Measurements from ENCODE around the gene RTN4. TPM values are rescaled to one million over a fixed set of nuclear protein-coding genes. Genes with fewer than 3 reads are reported as not detected.
A peak's percentile ranks its signal among the peaks of the same experiment; 100 is the strongest.
"Not testable (repeated sequence)": the region's sequence is repeated elsewhere in the genome, so short reads cannot be mapped to it uniquely, and the experiment has no call there.

Gene RTN4
- 100 to 1,000 TPM in 2 of 3 donors, 10 to 100 TPM in 1; 75.8 to 173 (median 152) TPM for polyA plus RNA-seq

- peaks cover 72 to 83% of the 10 kb centered on the region in 2 donors for H3K4me1 Mint-ChIP-seq
Measured at GRCh38 chr2:55050100-55050994, at the start of gene RTN4. RTN4 (minus strand) TSS chr2:55050451; CDS start chr2:55050300, 151 bp downstream.

GRCh38 chr2:55099493-55099877 is 49.2 kb upstream of the RTN4 start:
- H3K36me3 Mint-ChIP-seq = no peaks in the 10 kb centered on the region

More at GRCh38 chr2:55050100-55050994, at the start of gene RTN4:
- Mint-ChIP-seq H3K27me3 (ENCODE audit: low read depth in 3 of 3) (peaks cover 6 to 13% (median 11%) of the 10 kb centered on the region in 3 donors), H3K36me3 (no peaks in the 10 kb centered on the region), H3K4me3 (peak within 1 kb of the TSS; percentile 96 to 100 (median 100)), H3K27ac (peak within 1 kb of the TSS; percentile 95 to 100 (median 99)), H3K9me3 (no peaks in the 10 kb centered on the region)
- DNase-seq = peak; percentile 97 to 98 (median 98)

GRCh38 chr2:55097461-55098410 is 47.5 kb upstream of the RTN4 start:
- Mint-ChIP-seq H3K9me3 (no peaks in the 10 kb centered on the region), H3K4me1 (no peaks in the 10 kb centered on the region), H3K4me3 (no peak overlapping the region), H3K36me3 (no peaks in the 10 kb centered on the region), H3K27ac (no peak overlapping the region), H3K27me3 (ENCODE audit: low read depth in 3 of 3) (no peaks in the 10 kb centered on the region)
- no peak for DNase-seq

More at GRCh38 chr2:55099493-55099877, 49.2 kb upstream of the RTN4 start:
- no peak overlapping the region for H3K4me3 Mint-ChIP-seq
- no peak overlapping the region for H3K27ac Mint-ChIP-seq
- H3K27me3 Mint-ChIP-seq (ENCODE audit: low read depth in 3 of 3) = peaks cover 0 to 1% (median 0%) of the 10 kb centered on the region in 3 donors
- H3K4me1 Mint-ChIP-seq = no peaks in the 10 kb centered on the region
- no peak for DNase-seq
- H3K9me3 Mint-ChIP-seq = no peaks in the 10 kb centered on the region

- Mint-ChIP-seq H3K9me3 (no peaks in the 10 kb centered on the region), H3K27ac (no peak overlapping the region), H3K4me1 (no peaks in the 10 kb centered on the region), H3K27me3 (ENCODE audit: low read depth in 3 of 3) (no peaks in the 10 kb centered on the region), H3K4me3 (no peak overlapping the region), H3K36me3 (no peaks in the 10 kb centered on the region)
- no peak for DNase-seq
Measured at GRCh38 chr2:55097082-55097460, 46.8 kb upstream of the RTN4 start.

GRCh38 chr2:55096586-55096985 is 46.3 kb upstream of the RTN4 start:
- Mint-ChIP-seq H3K4me1 (no peaks in the 10 kb centered on the region), H3K36me3 (no peaks in the 10 kb centered on the region), H3K27me3 (ENCODE audit: low read depth in 3 of 3) (no peaks in the 10 kb centered on the region), H3K4me3 (no peak overlapping the region), H3K27ac (no peak overlapping the region), H3K9me3 (no peaks in the 10 kb centered on the region)
- DNase-seq = no peak

GRCh38 chr2:55093381-55093780 is 43.1 kb upstream of the RTN4 start:
- no peak overlapping the region for H3K27ac Mint-ChIP-seq
- no peak for DNase-seq
- no peak overlapping the region for H3K4me3 Mint-ChIP-seq
- no peaks in the 10 kb centered on the region for H3K9me3 Mint-ChIP-seq
- no peaks in the 10 kb centered on the region for H3K4me1 Mint-ChIP-seq
- H3K27me3 Mint-ChIP-seq (ENCODE audit: low read depth in 3 of 3) = peaks cover 0 to 2% (median 2%) of the 10 kb centered on the region in 3 donors
- peaks cover 0 to 3% (median 0%) of the 10 kb centered on the region in 3 donors for H3K36me3 Mint-ChIP-seq

GRCh38 chr2:55092439-55092838 is 42.2 kb upstream of the RTN4 start:
- Mint-ChIP-seq H3K9me3 (no peaks in the 10 kb centered on the region), H3K36me3 (peaks cover 0 to 3% (median 0%) of the 10 kb centered on the region in 3 donors), H3K4me3 (no peak overlapping the region), H3K4me1 (no peaks in the 10 kb centered on the region), H3K27ac (no peak overlapping the region), H3K27me3 (ENCODE audit: low read depth in 3 of 3) (peaks cover 0 to 2% (median 2%) of the 10 kb centered on the region in 3 donors)
- no peak for DNase-seq

- not testable (repeated sequence) for DNase-seq; H3K27me3 Mint-ChIP-seq (ENCODE audit: low read depth in 3 of 3); H3K4me1 Mint-ChIP-seq; H3K27ac Mint-ChIP-seq; H3K36me3 Mint-ChIP-seq; H3K9me3 Mint-ChIP-seq; H3K4me3 Mint-ChIP-seq
Measured at GRCh38 chr2:55091681-55092080, 41.4 kb upstream of the RTN4 start.

- Mint-ChIP-seq H3K4me3 (no peak overlapping the region), H3K9me3 (no peaks in the 10 kb centered on the region), H3K36me3 (peaks cover 0 to 3% (median 0%) of the 10 kb centered on the region in 3 donors), H3K27me3 (ENCODE audit: low read depth in 3 of 3) (peaks cover 0 to 2% (median 2%) of the 10 kb centered on the region in 3 donors), H3K4me1 (no peaks in the 10 kb centered on the region), H3K27ac (no peak overlapping the region)
- no peak for DNase-seq
Measured at GRCh38 chr2:55090702-55091101, 40.5 kb upstream of the RTN4 start.

- peaks cover 0 to 3% (median 0%) of the 10 kb centered on the region in 3 donors for H3K36me3 Mint-ChIP-seq
- no peaks in the 10 kb centered on the region for H3K9me3 Mint-ChIP-seq
- H3K27me3 Mint-ChIP-seq (ENCODE audit: low read depth in 3 of 3) = peaks cover 0 to 2% (median 2%) of the 10 kb centered on the region in 3 donors
- H3K4me1 Mint-ChIP-seq = no peaks in the 10 kb centered on the region
- no peak overlapping the region for H3K27ac Mint-ChIP-seq
- no peak for DNase-seq
- H3K4me3 Mint-ChIP-seq = no peak overlapping the region
Measured at GRCh38 chr2:55089726-55090125, 39.5 kb upstream of the RTN4 start.

GRCh38 chr2:55088400-55088799 is 38.1 kb upstream of the RTN4 start:
- peaks cover 0 to 3% (median 0%) of the 10 kb centered on the region in 3 donors for H3K36me3 Mint-ChIP-seq
- H3K27me3 Mint-ChIP-seq (ENCODE audit: low read depth in 3 of 3) = peaks cover 0 to 2% (median 2%) of the 10 kb centered on the region in 3 donors
- no peaks in the 10 kb centered on the region for H3K4me1 Mint-ChIP-seq
- H3K4me3 Mint-ChIP-seq = no peak overlapping the region
- DNase-seq = no peak
- no peak overlapping the region for H3K27ac Mint-ChIP-seq
- H3K9me3 Mint-ChIP-seq = no peaks in the 10 kb centered on the region

- DNase-seq = no peak
- Mint-ChIP-seq H3K9me3 (no peaks in the 10 kb centered on the region), H3K27ac (no peak overlapping the region), H3K27me3 (ENCODE audit: low read depth in 3 of 3) (peaks cover 0 to 2% (median 2%) of the 10 kb centered on the region in 3 donors), H3K4me3 (no peak overlapping the region), H3K36me3 (peaks cover 0 to 3% (median 0%) of the 10 kb centered on the region in 3 donors), H3K4me1 (no peaks in the 10 kb centered on the region)
Measured at GRCh38 chr2:55087936-55088335, 37.7 kb upstream of the RTN4 start.

- H3K4me1 Mint-ChIP-seq = no peaks in the 10 kb centered on the region
- H3K9me3 Mint-ChIP-seq = no peaks in the 10 kb centered on the region
- peaks cover 0 to 3% (median 0%) of the 10 kb centered on the region in 3 donors for H3K36me3 Mint-ChIP-seq
- H3K27ac Mint-ChIP-seq = no peak overlapping the region
- H3K4me3 Mint-ChIP-seq = no peak overlapping the region
- peaks cover 0 to 2% (median 2%) of the 10 kb centered on the region in 3 donors for H3K27me3 Mint-ChIP-seq (ENCODE audit: low read depth in 3 of 3)
- no peak for DNase-seq
Measured at GRCh38 chr2:55087501-55087900, 37.2 kb upstream of the RTN4 start.

Data from immature natural killer cell (primary cell).